ENCODE measurements around the gene CSTB. TPM values are rescaled to one million over a fixed set of nuclear protein-coding genes. Genes with fewer than 3 reads are reported as not detected.
A peak's percentile ranks its signal among the peaks of the same experiment; 100 is the strongest.

CSTB gene
- total RNA-seq, 1 experiment from 2014 or later = 57.5 TPM

- intact Hi-C loops (cut with micrococcal nuclease) = no loop called here
- no peaks in the 10 kb centered on the region for H3K9me2 ChIP-seq (ENCODE audit: insufficient read depth)
- CTCF ChIA-PET = no interaction called here
- no peak overlapping the region for H2AFZ ChIP-seq (ENCODE audit: low read depth, low read length, poor library complexity, severe bottlenecking)
- H3K9ac ChIP-seq (ENCODE audit: low read length) = no peak overlapping the region
- DNase-seq (ENCODE audit: low read depth, low spot score) (no peak), ATAC-seq (no peak)
- H3K79me2 ChIP-seq (ENCODE audit: insufficient read depth, low read length) = no peaks in the 10 kb centered on the region; the same call in 1 of the 2 replicates
- no peak overlapping the region for H3K27ac ChIP-seq (ENCODE audit: low read depth, low read length)
- H3K4me3 ChIP-seq (replicated peaks in 1 of 2; ENCODE audit: low read depth in 1 of 2, low read length in 2 of 2) = no peak overlapping the region
- RAD21 ChIA-PET (ENCODE audit: low non-redundant PET in 1 of 2, low total read pairs in 2 of 2, uncharacterized antibody in 2 of 2, unreplicated experiment in 2 of 2) = no interaction called here
- H3K9me3 ChIP-seq (ENCODE audit: control insufficient read depth in 1 of 2, insufficient read depth in 1 of 2, low read depth in 1 of 2, low read length in 2 of 2) = no peaks in the 10 kb centered on the region
- no peak for TF ChIP-seq POLR2AphosphoS5 (IDR thresholded peaks at IDR 0.05; ENCODE audit: low read depth, low read length)
- peaks cover 16 to 35% of the 10 kb centered on the region in 2 experiments for H3K36me3 ChIP-seq (ENCODE audit: control insufficient read depth in 1 of 2, insufficient read depth in 2 of 2, low read length in 2 of 2)
- no peaks in the 10 kb centered on the region for H4K20me1 ChIP-seq (ENCODE audit: insufficient read depth)
- POLR2A ChIA-PET = no interaction called here
- H3K4me1 ChIP-seq (ENCODE audit: control insufficient read depth in 1 of 2, insufficient read depth in 2 of 2, low read length in 2 of 2) = no peaks in the 10 kb centered on the region
- no peak overlapping the region for H3K4me2 ChIP-seq (ENCODE audit: low read length)
- H3K27me3 ChIP-seq (ENCODE audit: insufficient read depth, low read length) = no peaks in the 10 kb centered on the region
- BruUV-seq (replicated peaks) = no TSS peak
These were observed 29.2 kb upstream of the CSTB start for GRCh38 chr21:43805275-43805800.

- intact Hi-C loops (cut with micrococcal nuclease) = no loop called here
- no peaks in the 10 kb centered on the region; the same call in 1 of the 2 replicates for H3K79me2 ChIP-seq (ENCODE audit: insufficient read depth, low read length)
- DNase-seq (ENCODE audit: low read depth, low spot score) (no peak), ATAC-seq (no peak)
- RAD21 ChIA-PET (ENCODE audit: low non-redundant PET in 1 of 2, low total read pairs in 2 of 2, uncharacterized antibody in 2 of 2, unreplicated experiment in 2 of 2) = no interaction called here
- no peaks in the 10 kb centered on the region for H3K4me1 ChIP-seq (ENCODE audit: control insufficient read depth in 1 of 2, insufficient read depth in 2 of 2, low read length in 2 of 2)
- no peaks in the 10 kb centered on the region for H3K9me2 ChIP-seq (ENCODE audit: insufficient read depth)
- TSS peak; percentile 12 for BruUV-seq (replicated peaks)
- POLR2A ChIA-PET = no interaction called here
- CTCF ChIA-PET = no interaction called here
- no peak overlapping the region for H3K9ac ChIP-seq (ENCODE audit: low read length)
- H3K4me2 ChIP-seq (ENCODE audit: low read length) = no peak overlapping the region
- no peaks in the 10 kb centered on the region for H3K9me3 ChIP-seq (ENCODE audit: control insufficient read depth in 1 of 2, insufficient read depth in 1 of 2, low read depth in 1 of 2, low read length in 2 of 2)
- no peak overlapping the region for H3K4me3 ChIP-seq (replicated peaks in 1 of 2; ENCODE audit: low read depth in 1 of 2, low read length in 2 of 2)
- no peak overlapping the region for H2AFZ ChIP-seq (ENCODE audit: low read depth, low read length, poor library complexity, severe bottlenecking)
- H3K27ac ChIP-seq (ENCODE audit: low read depth, low read length) = no peak overlapping the region
- peaks cover 26 to 45% of the 10 kb centered on the region in 2 experiments for H3K36me3 ChIP-seq (ENCODE audit: control insufficient read depth in 1 of 2, insufficient read depth in 2 of 2, low read length in 2 of 2)
- TF ChIP-seq SRF (IDR thresholded peaks at IDR 0.05; ENCODE audit: low read depth) (no peak), MAX (IDR thresholded peaks at IDR 0.05) (no peak), FOSL1 (IDR thresholded peaks at IDR 0.05; ENCODE audit: low read depth) (no peak), POLR2AphosphoS5 (IDR thresholded peaks at IDR 0.05; ENCODE audit: low read depth, low read length) (no peak), CEBPB (IDR thresholded peaks at IDR 0.05; ENCODE audit: low read depth) (no peak), ATF3 (IDR thresholded peaks at IDR 0.05) (no peak), EGR1 (IDR thresholded peaks at IDR 0.05; ENCODE audit: low read depth) (no peak), YY1 (IDR thresholded peaks at IDR 0.05; ENCODE audit: extremely low read depth, insufficient replicate concordance, low read depth, low read length) (no peak), CBX3 (IDR thresholded peaks at IDR 0.05; ENCODE audit: low read depth) (no peak), EZH2phosphoT487 (IDR thresholded peaks at IDR 0.05; ENCODE audit: borderline replicate concordance) (no peak), ZBTB33 (IDR thresholded peaks at IDR 0.05; ENCODE audit: extremely low read depth, insufficient replicate concordance, low read length) (no peak), SIN3A (IDR thresholded peaks at IDR 0.05; ENCODE audit: low read depth) (no peak), ZNF274 (IDR thresholded peaks at IDR 0.05; ENCODE audit: low read depth, low read length) (no peak), EZH2 (IDR thresholded peaks at IDR 0.05) (no peak), ZFX (IDR thresholded peaks at IDR 0.05) (no peak), SP1 (IDR thresholded peaks at IDR 0.05; ENCODE audit: low read depth) (no peak)
- no peaks in the 10 kb centered on the region for H3K27me3 ChIP-seq (ENCODE audit: insufficient read depth, low read length)
- H4K20me1 ChIP-seq (ENCODE audit: insufficient read depth) = no peaks in the 10 kb centered on the region
These were observed 27.6 kb upstream of the CSTB start for GRCh38 chr21:43803558-43804300.
